HCT116 (cell line): ENCODE measurements around the gene PVALEF. TPM values are rescaled to one million over a fixed set of nuclear protein-coding genes. Genes with fewer than 3 reads are reported as not detected.

Source experiments
- ATAC-seq: fragments of 200-7000 bp; cut with Tn5 transposase; 2 replicates; pipeline ENCODE4 v1.9.1; 2020; ENCODE audit warnings: mild to moderate bottlenecking, moderate library complexity
- BruUV-seq: library from RNA; stranded (reverse); fragments of 400-500 nt; replicated peaks from 2 replicates; lab custom pipeline; 2021; lab: Mats Ljungman, UMichigan
- CTCF ChIA-PET: fragments of 300-600 bp; sonication (Branson Sonifier 250); formaldehyde crosslinking; loops from one replicate; lab custom pipeline; 2021; ENCODE audit warnings: antibody characterized with exemption; lab: Charles Lee
- POLR2A ChIA-PET: fragments of 300-600, 350-600 bp; sonication (Branson Sonifier 250); formaldehyde crosslinking; loops from one replicate; lab custom pipeline; 2021; ENCODE audit warnings: antibody characterized with exemption; lab: Charles Lee
- RAD21 ChIA-PET, 2 experiments: fragments of 300-600 bp; sonication (Branson Sonifier 250); formaldehyde crosslinking; loops; one replicate each; lab custom pipeline; 2023; ENCODE audit warnings: low total read pairs in 2 of 2; ENCODE audit not compliant: uncharacterized antibody in 2 of 2, unreplicated experiment in 2 of 2, low non-redundant PET in 1 of 2; lab: Charles Lee
- DNase-seq: peaks from one replicate; pipeline ENCODE4 v3.0.0-alpha.2; 2010; ENCODE audit warnings: low read depth, low spot score
- H2AFZ ChIP-seq: fragments of 200-600 bp; shearing (Covaris generic), sonication (generic); 2 replicates; pipeline ENCODE4 v1.6.1; 2017; ENCODE audit warnings: low read depth, mixed run types, mixed read lengths, antibody characterized with exemption, low read length; ENCODE audit not compliant: poor library complexity, severe bottlenecking
- H3K27ac ChIP-seq: 2 replicates; pipeline ENCODE4 v1.5.1; 2012; ENCODE audit warnings: low read depth, low read length
- H3K27me3 ChIP-seq: fragments of 200-600 bp; sonication (generic); 2 replicates; pipeline ENCODE4 v1.6.1; 2016; ENCODE audit warnings: mixed run types, low read length, mixed read lengths; ENCODE audit not compliant: insufficient read depth
- H3K36me3 ChIP-seq, 2 experiments: fragments of 200-500 bp in 1 of 2; fragments of 200-600 bp in 1 of 2; sonication (Bioruptor generic) in 1 of 2; sonication (generic) in 1 of 2; 2 replicates each; pipeline versions ENCODE4 v1.5.1 to v1.6.1; 2014 to 2016; ENCODE audit warnings: low read length in 2 of 2, inconsistent platforms in 1 of 2, mixed read lengths in 1 of 2, mixed run types in 1 of 2; ENCODE audit not compliant: insufficient read depth in 2 of 2, control insufficient read depth in 1 of 2
- H3K4me1 ChIP-seq, 2 experiments: fragments of 200-600 bp in 1 of 2; sonication (generic) in 1 of 2; 2 replicates each; pipeline versions ENCODE4 v1.5.1 to v1.6.1; 2012 to 2017; ENCODE audit warnings: low read length in 2 of 2, inconsistent platforms in 1 of 2, mild to moderate bottlenecking in 1 of 2, mixed read lengths in 1 of 2, mixed run types in 1 of 2, moderate library complexity in 1 of 2; ENCODE audit not compliant: insufficient read depth in 2 of 2, control insufficient read depth in 1 of 2
- H3K4me2 ChIP-seq: fragments of 200-600 bp; sonication (generic); 2 replicates; pipeline ENCODE4 v1.6.1; 2017; ENCODE audit warnings: mixed run types, low read length, mixed read lengths
- H3K4me3 ChIP-seq, 2 experiments: fragments of 200-600 bp in 1 of 2; sonication (generic) in 1 of 2; replicated peaks in 1 of 2; 2 replicates each; pipeline ENCODE4 v1.5.1; 2011 to 2016; ENCODE audit warnings: low read length in 2 of 2, control low read depth in 1 of 2, low read depth in 1 of 2, mild to moderate bottlenecking in 1 of 2, mixed read lengths in 1 of 2, mixed run types in 1 of 2
- H3K79me2 ChIP-seq: fragments of 200-600 bp; sonication (generic); 2 replicates; pipeline ENCODE4 v1.6.1; 2017; ENCODE audit warnings: mild to moderate bottlenecking, mixed run types, low read length, moderate library complexity, mixed read lengths; ENCODE audit not compliant: insufficient read depth
- H3K9ac ChIP-seq: fragments of 200-600 bp; sonication (generic); 2 replicates; pipeline ENCODE4 v1.6.1; 2016; ENCODE audit warnings: low read length, mixed read lengths
- H3K9me2 ChIP-seq: fragments of 200-600 bp; sonication (generic), shearing (Covaris generic); 2 replicates; pipeline ENCODE4 v1.6.1; 2017; ENCODE audit warnings: mixed run types, mild to moderate bottlenecking, moderate library complexity; ENCODE audit not compliant: insufficient read depth
- H3K9me3 ChIP-seq, 2 experiments: fragments of 200-500 bp in 1 of 2; fragments of 200-600 bp in 1 of 2; sonication (Bioruptor generic) in 1 of 2; sonication (generic) in 1 of 2; 2 replicates each; pipeline ENCODE4 v1.6.1; 2014 to 2017; ENCODE audit warnings: low read length in 2 of 2, mixed read lengths in 2 of 2, inconsistent platforms in 1 of 2, low read depth in 1 of 2, mild to moderate bottlenecking in 1 of 2, mixed run types in 1 of 2, moderate library complexity in 1 of 2; ENCODE audit not compliant: control insufficient read depth in 1 of 2, insufficient read depth in 1 of 2
- H4K20me1 ChIP-seq: fragments of 200-600 bp; sonication (generic), shearing (Covaris generic); 2 replicates; pipeline ENCODE4 v1.6.1; 2017; ENCODE audit warnings: mixed run types, mild to moderate bottlenecking, moderate library complexity; ENCODE audit not compliant: insufficient read depth
- EGR1 ChIP-seq: IDR thresholded peaks from 2 replicates; pipeline ENCODE4 v1.6.1; 2012; ENCODE audit warnings: low read depth
- ELF1 ChIP-seq: IDR thresholded peaks from 2 replicates; pipeline ENCODE4 v1.6.1; 2012; ENCODE audit warnings: low read depth, borderline replicate concordance
- EZH2 ChIP-seq: fragments of 200-600 bp; sonication (generic); IDR thresholded peaks from 2 replicates; pipeline ENCODE4 v1.6.1; 2017; ENCODE audit warnings: antibody characterized with exemption, mixed run types
- EZH2phosphoT487 ChIP-seq: fragments of 200-600 bp; IDR thresholded peaks from 2 replicates; pipeline ENCODE4 v1.6.1; 2018; ENCODE audit warnings: antibody characterized with exemption, borderline replicate concordance
- POLR2A ChIP-seq: IDR thresholded peaks from 2 replicates; pipeline ENCODE4 v1.7.0; 2011; ENCODE audit warnings: borderline replicate concordance; ENCODE audit not compliant: insufficient read depth, insufficient read length; ENCODE audit errors: extremely low read depth
- POLR2AphosphoS5 ChIP-seq: IDR thresholded peaks from 2 replicates; pipeline ENCODE4 v1.6.1; 2011; ENCODE audit warnings: mild to moderate bottlenecking, low read depth, low read length, moderate library complexity
- RAD21 ChIP-seq: IDR thresholded peaks from 2 replicates; pipeline ENCODE4 v1.6.1; 2012; ENCODE audit warnings: low read depth, mild to moderate bottlenecking
- SIN3A ChIP-seq: IDR thresholded peaks from 2 replicates; pipeline ENCODE4 v1.6.1; 2012; ENCODE audit warnings: low read depth
- SP1 ChIP-seq: IDR thresholded peaks from 2 replicates; pipeline ENCODE4 v1.6.1; 2012; ENCODE audit warnings: low read depth
- ZFX ChIP-seq: fragments of 450-650 bp; IDR thresholded peaks from 2 replicates; pipeline ENCODE4 v1.6.1; 2017
- ZNF274 ChIP-seq: fragments of 200-500 bp; sonication (Bioruptor generic); IDR thresholded peaks from 2 replicates; pipeline ENCODE4 v1.6.1; 2014; ENCODE audit warnings: mild to moderate bottlenecking, low read depth, low read length, inconsistent platforms
- intact Hi-C: fragments of 100-400 bp; cut with micrococcal nuclease; formaldehyde crosslinking; loops from 2 replicates; pipeline ENCODE4 v1.10.0; 2022
- total RNA-seq: library from RNA; stranded (reverse); gene quantifications from one replicate; pipeline ENCODE4 v1.2.1, GENCODE V29; 2021; ENCODE audit not compliant: unreplicated experiment
- TF ChIP-seq, protein P1 (sequence below): IDR thresholded peaks from 2 replicates; pipeline ENCODE4 v1.6.1; 2011; ENCODE audit warnings: mild to moderate bottlenecking, low read length, moderate library complexity; ENCODE audit not compliant: insufficient replicate concordance; ENCODE audit errors: extremely low read depth
- TF ChIP-seq, protein P2 (sequence below): IDR thresholded peaks from 2 replicates; pipeline ENCODE4 v1.6.1; 2012
- TF ChIP-seq, protein P3 (sequence below): IDR thresholded peaks from 2 replicates; pipeline ENCODE4 v1.6.1; 2012; ENCODE audit warnings: low read depth

The PVALEF gene
- total RNA-seq, 1 experiment from 2014 or later, result not detected

DNA sequence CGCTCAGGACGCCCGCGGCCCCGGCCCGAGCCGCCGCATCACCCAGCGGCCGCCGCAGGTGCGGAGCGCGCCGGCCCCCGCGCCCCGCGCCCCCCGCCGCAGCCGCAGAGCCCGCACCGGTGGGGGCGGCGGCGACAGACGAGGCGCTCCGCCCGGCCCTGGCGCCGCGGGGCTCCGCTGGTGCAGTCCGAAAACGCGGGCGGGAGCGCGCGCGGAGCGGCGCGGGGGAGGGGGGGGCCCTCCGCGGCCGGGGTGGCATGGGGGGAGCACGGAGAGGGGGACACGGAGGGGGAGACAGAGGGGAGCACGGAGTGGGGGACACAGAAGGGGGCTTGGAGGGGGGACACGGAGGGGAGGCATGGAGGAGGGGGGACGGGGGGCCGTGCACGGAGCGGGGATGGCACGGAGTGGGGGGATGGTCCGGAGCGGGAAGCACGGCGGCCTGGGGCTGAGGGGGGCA is 756 bp downstream of the PVALEF start, which contains the start of gene AATK:
TSS of gene AATK (minus strand) at position 189 of the 460 bp plus-strand sequence. CDS start 229 bp downstream, outside the sequence.
- no peaks in the 10 kb centered on the region for H4K20me1 ChIP-seq
- no peak for ATAC-seq
- no TSS peak for BruUV-seq
- no peaks in the 10 kb centered on the region for H3K36me3 ChIP-seq
- ChIA-PET POLR2A (no interaction called here), RAD21 (no interaction called here)
- H3K27ac ChIP-seq, result no peak within 1 kb of the TSS; the same call in 1 of the 2 replicates
- H3K9ac ChIP-seq, result no peak within 1 kb of the TSS
- no peaks in the 10 kb centered on the region for H3K79me2 ChIP-seq
- H3K4me2 ChIP-seq, result no peak within 1 kb of the TSS
- no peak for TF ChIP-seq ZNF274
- TF ChIP-seq POLR2AphosphoS5, result no peak
- TF ChIP-seq POLR2A, result no peak
- TF ChIP-seq EGR1, result no peak
- TF ChIP-seq SP1, result no peak
- TF ChIP-seq, protein P1, sequence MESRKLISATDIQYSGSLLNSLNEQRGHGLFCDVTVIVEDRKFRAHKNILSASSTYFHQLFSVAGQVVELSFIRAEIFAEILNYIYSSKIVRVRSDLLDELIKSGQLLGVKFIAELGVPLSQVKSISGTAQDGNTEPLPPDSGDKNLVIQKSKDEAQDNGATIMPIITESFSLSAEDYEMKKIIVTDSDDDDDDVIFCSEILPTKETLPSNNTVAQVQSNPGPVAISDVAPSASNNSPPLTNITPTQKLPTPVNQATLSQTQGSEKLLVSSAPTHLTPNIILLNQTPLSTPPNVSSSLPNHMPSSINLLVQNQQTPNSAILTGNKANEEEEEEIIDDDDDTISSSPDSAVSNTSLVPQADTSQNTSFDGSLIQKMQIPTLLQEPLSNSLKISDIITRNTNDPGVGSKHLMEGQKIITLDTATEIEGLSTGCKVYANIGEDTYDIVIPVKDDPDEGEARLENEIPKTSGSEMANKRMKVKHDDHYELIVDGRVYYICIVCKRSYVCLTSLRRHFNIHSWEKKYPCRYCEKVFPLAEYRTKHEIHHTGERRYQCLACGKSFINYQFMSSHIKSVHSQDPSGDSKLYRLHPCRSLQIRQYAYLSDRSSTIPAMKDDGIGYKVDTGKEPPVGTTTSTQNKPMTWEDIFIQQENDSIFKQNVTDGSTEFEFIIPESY, result no peak
- no peak for TF ChIP-seq RAD21
- TF ChIP-seq SIN3A, result no peak
- TF ChIP-seq EZH2phosphoT487, result no peak
- TF ChIP-seq, protein P2, sequence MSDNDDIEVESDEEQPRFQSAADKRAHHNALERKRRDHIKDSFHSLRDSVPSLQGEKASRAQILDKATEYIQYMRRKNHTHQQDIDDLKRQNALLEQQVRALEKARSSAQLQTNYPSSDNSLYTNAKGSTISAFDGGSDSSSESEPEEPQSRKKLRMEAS, result no peak
- TF ChIP-seq EZH2, result no peak
- no peak for TF ChIP-seq ELF1
- TF ChIP-seq, protein P3, sequence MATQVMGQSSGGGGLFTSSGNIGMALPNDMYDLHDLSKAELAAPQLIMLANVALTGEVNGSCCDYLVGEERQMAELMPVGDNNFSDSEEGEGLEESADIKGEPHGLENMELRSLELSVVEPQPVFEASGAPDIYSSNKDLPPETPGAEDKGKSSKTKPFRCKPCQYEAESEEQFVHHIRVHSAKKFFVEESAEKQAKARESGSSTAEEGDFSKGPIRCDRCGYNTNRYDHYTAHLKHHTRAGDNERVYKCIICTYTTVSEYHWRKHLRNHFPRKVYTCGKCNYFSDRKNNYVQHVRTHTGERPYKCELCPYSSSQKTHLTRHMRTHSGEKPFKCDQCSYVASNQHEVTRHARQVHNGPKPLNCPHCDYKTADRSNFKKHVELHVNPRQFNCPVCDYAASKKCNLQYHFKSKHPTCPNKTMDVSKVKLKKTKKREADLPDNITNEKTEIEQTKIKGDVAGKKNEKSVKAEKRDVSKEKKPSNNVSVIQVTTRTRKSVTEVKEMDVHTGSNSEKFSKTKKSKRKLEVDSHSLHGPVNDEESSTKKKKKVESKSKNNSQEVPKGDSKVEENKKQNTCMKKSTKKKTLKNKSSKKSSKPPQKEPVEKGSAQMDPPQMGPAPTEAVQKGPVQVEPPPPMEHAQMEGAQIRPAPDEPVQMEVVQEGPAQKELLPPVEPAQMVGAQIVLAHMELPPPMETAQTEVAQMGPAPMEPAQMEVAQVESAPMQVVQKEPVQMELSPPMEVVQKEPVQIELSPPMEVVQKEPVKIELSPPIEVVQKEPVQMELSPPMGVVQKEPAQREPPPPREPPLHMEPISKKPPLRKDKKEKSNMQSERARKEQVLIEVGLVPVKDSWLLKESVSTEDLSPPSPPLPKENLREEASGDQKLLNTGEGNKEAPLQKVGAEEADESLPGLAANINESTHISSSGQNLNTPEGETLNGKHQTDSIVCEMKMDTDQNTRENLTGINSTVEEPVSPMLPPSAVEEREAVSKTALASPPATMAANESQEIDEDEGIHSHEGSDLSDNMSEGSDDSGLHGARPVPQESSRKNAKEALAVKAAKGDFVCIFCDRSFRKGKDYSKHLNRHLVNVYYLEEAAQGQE, result no peak
- TF ChIP-seq ZFX, result no peak
- TF ChIP-seq, all 23 proteins: peak for 0
- Histone ChIP-seq H2AFZ (no peak within 1 kb of the TSS), H3K9me3 (no peaks in the 10 kb centered on the region), H3K9me2 (no peaks in the 10 kb centered on the region), H3K27me3 (no peaks in the 10 kb centered on the region), H3K4me3 (no peak within 1 kb of the TSS), H3K4me1 (no peaks in the 10 kb centered on the region)
- intact Hi-C loops, result no loop called here
- no peak for DNase-seq
- CTCF ChIA-PET, result no interaction called here
